Right ventricle myocardium inferior (tissue), 1 donor: ENCODE measurements around the gene OR52I2. TPM values are rescaled to one million over a fixed set of nuclear protein-coding genes. Genes with fewer than 3 reads are reported as not detected.
A peak's percentile ranks its signal among the peaks of the same experiment; 100 is the strongest.

Experiments
- ATAC-seq: fragments of 200-7000 bp; cut with Tn5 transposase; one replicate; pipeline ENCODE4 v1.9.1; 2020; ENCODE audit warnings: mild to moderate bottlenecking, moderate library complexity
- DNase-seq: peaks from one replicate; pipeline ENCODE4 v3.0.0; 2021; ENCODE audit errors: missing footprints
- intact Hi-C: fragments of 100-400 bp; cut with DNase I; formaldehyde crosslinking; loops from one replicate; pipeline ENCODE4 v1.11.0; 2022
- total RNA-seq: library from RNA; stranded (reverse); fragmentation: NEBNext Ultra II Directional; extraction: Animal tissue kit (Norgen Biotek cat#: 25700); gene quantifications from one replicate; pipeline ENCODE4 v1.2.1, GENCODE V29; 2021
- donor health status: DM: no; HTN: yes; CAD: no; lungs with severe emphysema.

The OR52I2 gene
- total RNA-seq, 1 donor from 2014 or later: not detected

- ATAC-seq: no peak
- intact Hi-C loops: no loop called here
- DNase-seq: no peak
Measured at GRCh38 chr11:4606231-4607015, 24.9 kb downstream of the OR52I2 start.

- ATAC-seq (no peak), DNase-seq (no peak)
- intact Hi-C loops: no loop called here
Measured at GRCh38 chr11:4607096-4607495, 25.6 kb downstream of the OR52I2 start.

- ATAC-seq: peak; percentile 100
- intact Hi-C loops: no loop called here
- peak; percentile 98 for DNase-seq
Measured at GRCh38 chr11:4607781-4608666, 26.5 kb downstream of the OR52I2 start, which contains the start of gene TRIM68. Gene TRIM68, minus strand, starts transcription at chr11:4608231. Its CDS starts 2,727 bp downstream, at chr11:4605504.

GRCh38 chr11:4610258-4610935 lies 28.9 kb downstream of the OR52I2 start:
- DNase-seq: no peak
- intact Hi-C loops: no loop called here
- no peak for ATAC-seq

GRCh38 chr11:4611986-4612385 lies 30.4 kb downstream of the OR52I2 start:
- intact Hi-C loops: no loop called here
- ATAC-seq (no peak), DNase-seq (no peak)

DNA sequence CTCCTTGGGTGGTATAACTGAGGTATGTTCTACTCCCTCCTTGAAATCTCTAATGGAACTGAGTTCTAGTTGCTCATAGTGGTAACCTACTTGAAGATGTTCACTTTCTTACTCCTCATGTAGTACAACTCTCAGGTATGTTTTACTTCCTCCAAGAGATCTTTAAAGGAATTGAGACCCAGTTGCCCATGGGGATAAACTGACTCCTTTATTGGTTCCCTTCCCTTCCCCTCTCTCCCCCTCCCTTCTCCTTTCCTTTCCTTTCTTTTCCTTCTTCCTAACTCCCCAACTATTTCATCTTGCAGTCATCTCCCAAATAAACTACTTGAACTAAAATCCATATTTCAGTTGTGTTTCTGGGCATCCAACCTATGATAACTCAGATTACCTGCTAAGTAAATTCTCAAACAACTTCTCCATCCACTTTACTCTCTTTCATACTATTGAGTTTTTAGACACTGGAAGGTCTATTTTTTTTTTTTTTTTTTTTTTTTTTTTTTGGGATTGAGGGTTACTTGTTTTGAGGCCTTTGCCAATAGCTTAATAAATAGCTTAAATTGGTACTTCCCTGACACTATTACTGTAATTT lies 34.4 kb downstream of the OR52I2 start:
- no peak for DNase-seq
- ATAC-seq: no peak
- intact Hi-C loops: no loop called here

DNA sequence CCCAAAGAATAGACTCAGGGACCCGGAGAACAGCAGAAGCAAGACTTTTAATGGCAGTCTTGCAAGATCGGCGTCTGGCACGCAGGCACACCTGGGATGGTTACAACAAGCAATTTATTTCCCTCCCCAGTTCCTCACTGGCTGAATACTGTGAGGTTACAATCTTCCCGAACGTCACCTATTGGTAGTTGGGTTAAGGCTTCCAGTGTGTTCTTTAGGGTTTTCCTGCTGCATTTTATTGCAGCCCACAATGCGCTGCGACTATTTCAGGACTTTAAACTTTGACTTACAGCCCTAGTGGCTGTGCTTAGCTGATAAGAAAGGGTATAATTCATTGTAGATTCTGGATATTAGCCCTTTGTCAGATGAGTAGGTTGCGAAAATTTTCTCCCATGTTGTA lies 38.0 kb downstream of the OR52I2 start:
- ATAC-seq: no peak
- DNase-seq: no peak
- intact Hi-C loops: no loop called here

DNA sequence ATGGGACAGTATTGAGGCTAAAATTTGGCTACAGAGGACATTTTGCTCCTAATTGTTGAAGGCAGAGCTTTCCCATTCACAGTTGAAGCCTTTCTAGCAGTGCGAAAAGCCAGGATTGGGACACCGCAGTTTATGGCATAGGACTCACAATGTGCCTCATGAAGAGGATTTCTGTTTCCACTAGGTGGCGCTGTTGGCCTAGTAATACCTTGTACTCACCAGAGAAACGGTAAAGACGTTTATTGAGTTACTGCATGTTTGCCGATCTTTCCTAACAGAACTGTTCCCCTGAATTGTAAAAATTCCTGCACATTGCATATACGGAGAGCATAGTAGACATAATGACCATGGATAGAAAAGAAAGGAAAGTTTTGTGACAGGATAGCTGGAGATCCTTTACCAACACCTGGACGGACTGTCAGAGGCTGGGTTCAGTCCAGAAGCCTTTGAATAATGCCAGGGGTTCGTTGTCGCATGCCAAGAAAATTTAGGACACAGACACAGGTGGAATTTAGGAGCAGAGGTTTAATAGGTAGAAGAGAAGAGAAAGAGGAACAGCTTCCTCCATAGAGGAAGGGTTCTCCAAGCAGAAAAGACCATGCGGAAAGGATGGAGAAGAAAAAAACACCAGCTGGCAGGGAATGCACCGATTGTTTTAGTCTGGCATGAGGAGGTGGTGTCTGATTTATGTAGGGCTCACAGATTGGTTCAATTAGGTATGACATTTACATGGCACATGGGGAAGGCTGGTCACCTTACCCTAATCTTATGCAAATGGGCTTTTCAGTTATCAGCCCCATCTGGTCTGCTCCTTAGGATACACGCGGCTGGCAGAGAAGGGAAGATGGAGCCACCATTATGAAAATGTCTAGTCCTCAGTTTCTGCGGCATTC lies 44.9 kb downstream of the OR52I2 start:
- ATAC-seq (no peak), DNase-seq (no peak)
- intact Hi-C loops: no loop called here

DNA sequence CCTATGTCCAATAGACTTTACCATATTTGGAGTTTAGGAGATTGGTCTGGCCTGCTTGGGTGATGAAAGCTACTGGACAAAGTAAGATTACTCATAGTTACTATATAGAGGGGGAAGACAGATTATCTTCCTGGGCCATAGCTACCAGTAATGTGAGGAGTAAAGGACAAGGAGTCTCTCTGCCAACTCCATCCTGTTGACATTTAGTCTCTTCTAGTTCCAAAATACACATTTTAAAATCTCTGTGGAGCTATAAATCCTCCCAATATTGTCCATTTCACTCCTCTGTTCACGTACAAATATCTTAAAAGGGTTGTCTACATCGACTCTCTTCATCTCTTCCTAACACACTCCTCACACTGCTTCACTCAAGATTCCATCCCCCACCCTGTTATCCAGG lies 54.6 kb downstream of the OR52I2 start:
- intact Hi-C loops: loop anchor here (1.0 to 5.0 kb wide), 2 partner anchors 190 to 366 kb away; no protein-coding TSS in a partner anchor

DNA sequence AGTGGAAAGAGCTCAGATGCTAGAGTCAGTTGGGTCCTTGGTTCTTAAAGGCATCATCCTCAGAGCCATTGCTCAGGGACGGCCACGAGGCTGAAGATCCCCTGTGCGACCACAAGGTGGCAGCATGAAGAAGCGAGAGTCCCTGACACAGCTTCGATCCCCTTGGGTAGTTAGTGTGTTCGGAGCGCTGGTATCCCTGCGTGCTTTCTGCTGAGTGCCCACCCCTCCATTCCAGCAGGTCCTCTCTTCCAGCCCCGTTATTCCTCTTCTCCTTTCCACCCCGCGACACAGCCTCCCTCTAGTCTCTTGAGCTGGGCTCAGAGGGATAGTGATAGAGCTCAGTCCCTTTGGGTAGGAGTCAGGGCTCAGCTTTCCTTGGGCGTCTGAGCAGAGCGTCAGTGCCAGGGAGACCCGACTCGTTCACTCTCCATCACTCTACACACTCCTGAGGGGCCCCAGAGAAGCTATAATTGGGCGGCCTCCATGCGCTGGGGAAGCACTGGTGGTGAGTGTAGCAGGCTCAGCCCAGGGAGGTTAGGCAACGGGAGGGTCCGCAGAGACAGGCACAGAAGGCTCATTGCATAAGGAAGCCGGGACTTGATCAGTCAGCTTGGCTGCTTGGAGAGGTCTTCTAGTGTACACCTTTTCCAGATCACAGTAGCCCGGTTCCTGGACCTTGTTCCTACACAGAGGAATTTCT lies 55.6 kb downstream of the OR52I2 start, which contains the start of gene OR51D1:
OR51D1 (plus strand) TSS at position 516 of the 700 bp plus-strand sequence. CDS start 2,314 bp downstream, outside the sequence.
- peak; percentile 80 for DNase-seq
- peak; percentile 92 for ATAC-seq
- intact Hi-C loops: loop anchor here (1.0 to 5.0 kb wide), 2 partner anchors 189 to 365 kb away; no protein-coding TSS in a partner anchor

More for the DNA sequence above, 54.6 kb downstream of the OR52I2 start:
- DNase-seq: no peak
- ATAC-seq: no peak

DNA sequence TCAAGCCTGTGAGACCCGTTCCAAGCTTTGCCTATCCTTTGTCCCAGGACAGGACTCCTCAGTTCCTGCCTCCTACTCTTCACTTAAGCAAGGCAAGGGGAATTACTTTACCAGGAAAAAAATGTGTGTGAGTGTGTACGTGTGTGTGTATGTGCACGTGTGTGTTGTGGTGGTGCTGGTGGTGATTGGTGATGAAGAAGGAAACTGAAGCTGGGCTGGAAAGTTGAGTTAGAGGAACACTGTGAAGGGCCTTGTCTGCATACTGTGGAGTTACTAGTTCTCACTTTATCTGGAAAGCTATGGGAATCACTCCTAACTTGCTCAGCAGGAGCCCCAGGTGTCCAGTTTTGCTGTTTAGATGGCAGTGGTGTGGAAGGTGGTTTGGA lies 56.1 kb downstream of the OR52I2 start:
- DNase-seq (no peak), ATAC-seq (no peak)
- intact Hi-C loops: loop anchor here (5.0 kb wide), 1 partner anchor 365 kb away; no protein-coding TSS in a partner anchor

DNA sequence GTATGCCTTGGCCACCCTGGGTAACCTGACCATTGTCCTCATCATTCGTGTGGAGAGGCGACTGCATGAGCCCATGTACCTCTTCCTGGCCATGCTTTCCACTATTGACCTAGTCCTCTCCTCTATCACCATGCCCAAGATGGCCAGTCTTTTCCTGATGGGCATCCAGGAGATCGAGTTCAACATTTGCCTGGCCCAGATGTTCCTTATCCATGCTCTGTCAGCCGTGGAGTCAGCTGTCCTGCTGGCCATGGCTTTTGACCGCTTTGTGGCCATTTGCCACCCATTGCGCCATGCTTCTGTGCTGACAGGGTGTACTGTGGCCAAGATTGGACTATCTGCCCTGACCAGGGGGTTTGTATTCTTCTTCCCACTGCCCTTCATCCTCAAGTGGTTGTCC lies 58.4 kb downstream of the OR52I2 start:
- DNase-seq (no peak), ATAC-seq (no peak)
- intact Hi-C loops: loop anchor here (5.0 kb wide), 1 partner anchor 362 kb away; no protein-coding TSS in a partner anchor

- ATAC-seq: no peak
- no peak for DNase-seq
- intact Hi-C loops: no loop called here
Measured at GRCh38 chr11:4641501-4641900, 60.0 kb downstream of the OR52I2 start.

GRCh38 chr11:4642043-4642442 lies 60.5 kb downstream of the OR52I2 start:
- no peak for DNase-seq
- intact Hi-C loops: no loop called here
- ATAC-seq: no peak
